Activated B cell treated with CpG ODN at 0.5 μM for 24 hours (primary cell): ENCODE data around the gene DYNLT4. TPM values are rescaled to one million over a fixed set of nuclear protein-coding genes. Genes with fewer than 3 reads are reported as not detected.

Source experiments
- ATAC-seq: fragments of 200-7000 bp; cut with Tn5 transposase; one replicate; pipeline ENCODE4 v1.10.0; 2021; ENCODE audit warnings: low read depth, mild to moderate bottlenecking, moderate library complexity
- CTCF ChIA-PET: fragments of 350-600 bp; sonication (Branson Sonifier 250); formaldehyde crosslinking; loops from one replicate; lab custom pipeline; 2021; ENCODE audit warnings: antibody characterized with exemption; lab: Charles Lee
- POLR2A ChIA-PET: fragments of 350-600 bp; sonication (Branson Sonifier 250); formaldehyde crosslinking; loops from one replicate; lab custom pipeline; 2021; ENCODE audit warnings: antibody characterized with exemption; lab: Charles Lee
- DNase-seq: peaks from one replicate; pipeline ENCODE4 v3.0.0; 2022
- H3K27ac Mint-ChIP-seq: one replicate; pipeline ENCODE4 v1.8.0; 2020; ENCODE audit warnings: mixed read lengths
- H3K27me3 Mint-ChIP-seq: one replicate; pipeline ENCODE4 v1.8.0; 2021; ENCODE audit warnings: mixed read lengths
- H3K36me3 Mint-ChIP-seq: one replicate; pipeline ENCODE4 v1.8.0; 2021; ENCODE audit warnings: low read depth, mixed read lengths
- H3K4me1 Mint-ChIP-seq: one replicate; pipeline ENCODE4 v1.8.0; 2021; ENCODE audit warnings: mixed read lengths
- H3K4me3 Mint-ChIP-seq: one replicate; pipeline ENCODE4 v1.8.0; 2020; ENCODE audit warnings: mild to moderate bottlenecking, mixed read lengths
- H3K9me3 Mint-ChIP-seq: one replicate; pipeline ENCODE4 v1.8.0; 2020; ENCODE audit warnings: mixed read lengths
- intact Hi-C: fragments of 100-400 bp; cut with micrococcal nuclease; formaldehyde crosslinking; loops from one replicate; pipeline ENCODE4 v1.15.1; 2024
- total RNA-seq: library from RNA; stranded (reverse); gene quantifications from 2 replicates; pipeline ENCODE4 v1.2.3, GENCODE V29; 2022
- TF ChIP-seq, protein P1 (sequence below): fragments of 200-600 bp; IDR thresholded peaks from one replicate; pipeline ENCODE4 v1.8.0; 2022; ENCODE audit warnings: antibody characterized with exemption, mild to moderate bottlenecking

The DYNLT4 gene
- total RNA-seq, 1 donor from 2014 or later, result not detected

GRCh38 chr1:44792736-44793502 lies 14.2 kb downstream of the DYNLT4 start:
- no peak overlapping the region for H3K27ac Mint-ChIP-seq

DNA sequence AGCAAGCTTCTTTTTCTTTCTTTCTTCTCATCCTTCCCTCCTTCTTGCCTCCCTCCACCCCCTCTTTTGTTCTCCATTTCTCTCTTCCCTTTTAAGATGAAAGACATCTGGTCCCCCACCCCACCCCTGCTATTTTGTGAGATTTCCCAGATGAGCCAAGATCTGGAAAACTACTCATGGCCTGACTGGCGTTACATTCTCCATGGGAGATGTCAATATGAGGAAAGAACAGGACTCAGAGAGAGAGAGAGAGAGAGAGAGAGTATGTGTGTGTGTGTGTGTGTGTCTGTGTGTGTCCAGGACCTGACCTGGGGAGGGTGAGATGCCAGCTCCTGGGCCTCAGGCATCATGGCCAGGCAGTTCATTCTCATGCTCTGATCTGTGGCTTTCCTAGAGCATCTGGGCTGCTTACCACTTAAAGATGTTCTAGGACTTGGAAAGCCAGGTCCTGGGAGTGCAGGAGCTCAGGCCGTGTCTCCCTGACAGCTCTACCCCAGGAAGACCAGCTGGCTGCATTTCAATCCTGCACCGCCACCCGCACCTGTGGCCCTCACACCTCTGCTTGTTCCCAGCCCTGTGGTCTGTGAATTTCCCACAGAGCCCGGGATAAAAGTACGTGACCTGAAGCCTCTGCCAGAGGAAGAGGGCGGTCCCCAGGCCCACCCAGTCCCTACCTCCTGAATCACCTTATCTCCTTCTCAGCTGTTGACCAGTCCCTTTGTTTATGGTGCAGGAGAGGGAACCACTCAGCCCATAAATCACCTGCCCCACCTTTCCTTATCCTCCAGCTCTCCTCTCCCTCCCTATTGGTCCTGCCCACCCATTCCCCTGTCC lies 16.0 kb downstream of the DYNLT4 start:
- Mint-ChIP-seq H3K4me3 (no peak overlapping the region), H3K27ac (no peak overlapping the region), H3K4me1 (peaks cover 5% of the 10 kb centered on the region), H3K36me3 (no peaks in the 10 kb centered on the region), H3K27me3 (no peaks in the 10 kb centered on the region), H3K9me3 (no peaks in the 10 kb centered on the region)
- POLR2A ChIA-PET, result interaction anchor here (0.6 to 9.4 kb wide), 10 partner anchors 9 to 70 kb away, joined by 3 to 113 read pairs (median 6); partner anchors contain the start of genes PLK3, RNU5D-1 and RPS8
- ATAC-seq, result no peak
- CTCF ChIA-PET, result interaction anchor here (1.0 kb wide), 1 partner anchor 28 kb away, joined by 3 read pairs; no protein-coding TSS in a partner anchor
- DNase-seq, result no peak
- intact Hi-C loops, result no loop called here
- TF ChIP-seq, protein P1, sequence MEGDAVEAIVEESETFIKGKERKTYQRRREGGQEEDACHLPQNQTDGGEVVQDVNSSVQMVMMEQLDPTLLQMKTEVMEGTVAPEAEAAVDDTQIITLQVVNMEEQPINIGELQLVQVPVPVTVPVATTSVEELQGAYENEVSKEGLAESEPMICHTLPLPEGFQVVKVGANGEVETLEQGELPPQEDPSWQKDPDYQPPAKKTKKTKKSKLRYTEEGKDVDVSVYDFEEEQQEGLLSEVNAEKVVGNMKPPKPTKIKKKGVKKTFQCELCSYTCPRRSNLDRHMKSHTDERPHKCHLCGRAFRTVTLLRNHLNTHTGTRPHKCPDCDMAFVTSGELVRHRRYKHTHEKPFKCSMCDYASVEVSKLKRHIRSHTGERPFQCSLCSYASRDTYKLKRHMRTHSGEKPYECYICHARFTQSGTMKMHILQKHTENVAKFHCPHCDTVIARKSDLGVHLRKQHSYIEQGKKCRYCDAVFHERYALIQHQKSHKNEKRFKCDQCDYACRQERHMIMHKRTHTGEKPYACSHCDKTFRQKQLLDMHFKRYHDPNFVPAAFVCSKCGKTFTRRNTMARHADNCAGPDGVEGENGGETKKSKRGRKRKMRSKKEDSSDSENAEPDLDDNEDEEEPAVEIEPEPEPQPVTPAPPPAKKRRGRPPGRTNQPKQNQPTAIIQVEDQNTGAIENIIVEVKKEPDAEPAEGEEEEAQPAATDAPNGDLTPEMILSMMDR, result no peak

More at GRCh38 chr1:44792736-44793502, 14.2 kb downstream of the DYNLT4 start:
- Mint-ChIP-seq H3K27me3 (no peaks in the 10 kb centered on the region), H3K36me3 (no peaks in the 10 kb centered on the region), H3K4me1 (no peaks in the 10 kb centered on the region), H3K9me3 (no peaks in the 10 kb centered on the region), H3K4me3 (no peak overlapping the region)
- ChIA-PET POLR2A (interaction anchor here (0.7 to 2.8 kb wide), 13 partner anchors 8 to 546 kb away, joined by 3 to 32 read pairs (median 5); partner anchors contain the start of genes BTBD19, DYNLT4, HECTD3 and RNU5D-1), CTCF (interaction anchor here (0.8 to 1.8 kb wide), 9 partner anchors 8 to 507 kb away, joined by 3 to 7 read pairs (median 4); partner anchors contain the start of genes BTBD19 and UROD)
- intact Hi-C loops, result no loop called here
- DNase-seq, result no peak
- no peak for ATAC-seq
- TF ChIP-seq, protein P1, result no peak

DNA sequence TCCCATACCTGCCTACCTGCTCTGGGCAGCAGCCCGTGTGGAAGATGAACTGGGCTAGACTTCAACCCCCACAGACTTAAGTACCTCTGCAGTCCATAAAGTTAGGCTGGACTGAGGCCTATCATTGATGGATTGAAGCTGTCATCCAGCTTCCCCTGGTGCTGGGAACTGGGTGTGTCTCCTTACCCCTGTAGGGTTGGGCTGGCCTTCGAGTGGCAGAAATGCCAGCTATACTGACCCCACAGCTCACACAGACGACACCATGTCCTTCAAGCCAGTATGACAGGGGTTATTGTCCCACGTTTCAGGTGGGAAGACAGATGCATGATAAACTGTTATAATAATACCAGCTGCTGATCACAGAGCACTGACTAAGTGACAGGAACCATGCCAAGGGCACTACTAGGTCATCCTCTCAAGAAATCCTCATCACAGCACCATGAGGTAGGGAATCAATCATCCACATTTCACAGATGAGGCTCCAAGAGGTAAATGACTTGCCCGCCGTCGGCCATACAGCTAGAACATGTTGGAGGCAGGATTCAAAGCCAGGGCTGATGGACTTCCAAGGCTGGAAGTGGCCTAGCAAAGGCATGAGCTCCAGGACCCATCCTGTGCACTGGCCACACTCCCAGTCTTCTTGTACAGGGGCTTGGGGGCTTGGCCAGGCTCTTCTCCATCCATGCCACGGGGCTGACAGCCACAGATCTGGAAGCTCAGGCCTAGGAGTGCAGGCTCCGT lies 18.9 kb downstream of the DYNLT4 start, which contains the start of gene BEST4:
TSS of gene BEST4 (minus strand) at position 51 of the 741 bp plus-strand sequence. CDS start 465 bp downstream, outside the sequence.
- peaks cover 29% of the 10 kb centered on the region for H3K4me1 Mint-ChIP-seq
- peak within 1 kb of the TSS; percentile 59 for H3K27ac Mint-ChIP-seq
- ATAC-seq (no peak), DNase-seq (no peak)
- no peak within 1 kb of the TSS for H3K4me3 Mint-ChIP-seq
- POLR2A ChIA-PET, result interaction anchor here (0.8 to 9.4 kb wide), 9 partner anchors 9 to 733 kb away, joined by 3 to 113 read pairs (median 6); partner anchors contain the start of genes PLK3, PRDX1, RNU5D-1 and RPS8
- H3K9me3 Mint-ChIP-seq, result no peaks in the 10 kb centered on the region
- CTCF ChIA-PET, result interaction anchor here (0.9 to 3.6 kb wide), 5 partner anchors 21 to 226 kb away, joined by 3 to 13 read pairs (median 3); no protein-coding TSS in a partner anchor
- no peaks in the 10 kb centered on the region for H3K36me3 Mint-ChIP-seq
- TF ChIP-seq, protein P1, result no peak
- no peaks in the 10 kb centered on the region for H3K27me3 Mint-ChIP-seq
- intact Hi-C loops, result loop anchor here (5.0 to 10.0 kb wide), 3 partner anchors 199 to 899 kb away; partner anchors contain the start of genes EIF2B3, GPBP1L1, TMEM69 and ZSWIM5

DNA sequence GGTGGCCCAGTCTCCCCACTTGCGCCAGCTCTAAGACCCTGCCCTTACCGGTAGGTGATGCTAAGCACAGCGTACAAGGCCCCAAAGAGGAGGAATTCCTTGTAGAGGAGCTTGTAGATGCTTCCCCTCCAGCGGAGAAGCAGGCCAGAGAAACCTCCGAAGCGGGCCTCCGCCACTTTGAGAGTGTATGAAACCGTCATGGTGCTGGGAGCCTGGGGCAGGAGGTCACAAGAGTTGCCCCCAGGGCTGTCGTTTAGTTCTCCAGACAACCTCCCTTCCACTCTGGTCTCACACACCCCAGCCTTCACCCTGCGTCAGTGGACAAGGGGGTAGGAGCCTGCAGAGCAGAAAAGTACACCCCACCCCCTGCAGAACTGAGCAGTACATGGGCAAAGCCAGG lies 19.6 kb downstream of the DYNLT4 start:
- DNase-seq (no peak), ATAC-seq (no peak)
- TF ChIP-seq, protein P1, result no peak
- H3K27me3 Mint-ChIP-seq, result no peaks in the 10 kb centered on the region
- intact Hi-C loops, result loop anchor here (2.0 to 10.0 kb wide), 5 partner anchors 55 to 900 kb away; partner anchors contain the start of genes EIF2B3, GPBP1L1, PTCH2 and TMEM69
- CTCF ChIA-PET, result interaction anchor here (0.9 to 3.6 kb wide), 6 partner anchors 22 to 224 kb away, joined by 3 to 13 read pairs (median 5); partner anchors contain the start of genes HECTD3 and UROD
- peaks cover 2% of the 10 kb centered on the region for H3K36me3 Mint-ChIP-seq
- H3K27ac Mint-ChIP-seq, result no peak overlapping the region
- H3K4me3 Mint-ChIP-seq, result no peak overlapping the region
- H3K9me3 Mint-ChIP-seq, result no peaks in the 10 kb centered on the region
- peaks cover 32% of the 10 kb centered on the region for H3K4me1 Mint-ChIP-seq
- POLR2A ChIA-PET, result interaction anchor here (0.5 to 9.4 kb wide), 13 partner anchors 8 to 734 kb away, joined by 3 to 113 read pairs (median 6); partner anchors contain the start of genes EIF2B3, HECTD3, PRDX1 and RNU5D-1
